HepG2 (cell line): Measurements from ENCODE around the gene BIRC3. TPM values are rescaled to one million over a fixed set of nuclear protein-coding genes. Genes with fewer than 3 reads are reported as not detected.

Experiments used
- CBX2 ChIP-seq, 2 experiments: fragments of 200-600 bp in 1 of 2; sonication (generic); formaldehyde crosslinking in 1 of 2; IDR thresholded peaks; 2 replicates each; pipeline versions ENCODE4 v1.7.0 to v1.8.1; 2018 to 2022; ENCODE audit warnings: low read depth in 2 of 2, low read length in 1 of 2, mild to moderate bottlenecking in 1 of 2, missing genetic modification reagents in 1 of 2
- DZIP1 ChIP-seq: sonication (generic); formaldehyde crosslinking; IDR thresholded peaks from 2 replicates; pipeline ENCODE4 v1.5.0; 2020; ENCODE audit warnings: mild to moderate bottlenecking, missing genetic modification reagents
- ELF4 ChIP-seq: sonication (generic); formaldehyde crosslinking; IDR thresholded peaks from 2 replicates; pipeline ENCODE4 v1.5.0; 2020; ENCODE audit warnings: missing genetic modification reagents, mild to moderate bottlenecking, moderate library complexity, borderline replicate concordance
- FOXP4 ChIP-seq: sonication (generic); formaldehyde crosslinking; IDR thresholded peaks from 2 replicates; pipeline ENCODE4 v1.4.0; 2020; ENCODE audit warnings: missing genetic modification reagents
- NCOA5 ChIP-seq: sonication (generic); formaldehyde crosslinking; IDR thresholded peaks from 2 replicates; pipeline ENCODE4 v1.4.0; 2020; ENCODE audit warnings: missing genetic modification reagents
- PAX8 ChIP-seq: sonication (generic); formaldehyde crosslinking; IDR thresholded peaks from 2 replicates; pipeline ENCODE4 v1.8.0; 2022; ENCODE audit warnings: mild to moderate bottlenecking, missing genetic modification reagents, borderline replicate concordance
- POLR2G ChIP-seq: fragments of 200-400 bp; formaldehyde crosslinking; IDR thresholded peaks from 2 replicates; pipeline ENCODE4 v1.6.1; 2018; ENCODE audit warnings: mild to moderate bottlenecking, low read depth, low read length, moderate library complexity
- SMAD3 ChIP-seq: sonication (generic); formaldehyde crosslinking; IDR thresholded peaks from 2 replicates; pipeline ENCODE4 v1.4.0; 2020; ENCODE audit warnings: missing genetic modification reagents
- ZBTB14 ChIP-seq: sonication (generic); formaldehyde crosslinking; IDR thresholded peaks from 2 replicates; pipeline ENCODE4 v1.4.0; 2020; ENCODE audit warnings: missing genetic modification reagents
- ZNF430 ChIP-seq: sonication (generic); formaldehyde crosslinking; IDR thresholded peaks from 2 replicates; pipeline ENCODE4 v1.9.0; 2021; ENCODE audit warnings: mild to moderate bottlenecking, missing genetic modification reagents
- ZNF503 ChIP-seq: sonication (generic); formaldehyde crosslinking; IDR thresholded peaks from 2 replicates; pipeline ENCODE4 v1.4.0; 2020; ENCODE audit warnings: missing genetic modification reagents
- ZNF616 ChIP-seq: sonication (generic); formaldehyde crosslinking; IDR thresholded peaks from 2 replicates; pipeline ENCODE4 v1.5.0; 2020; ENCODE audit warnings: low read depth, mild to moderate bottlenecking, missing genetic modification reagents
- ZNF672 ChIP-seq: sonication (generic); formaldehyde crosslinking; IDR thresholded peaks from 2 replicates; pipeline ENCODE4 v1.8.1; 2022; ENCODE audit warnings: missing genetic modification reagents
- ZNF761 ChIP-seq: sonication (generic); formaldehyde crosslinking; conservative IDR thresholded peaks from 2 replicates; pipeline ENCODE4 v1.4.0; 2020; ENCODE audit warnings: mild to moderate bottlenecking, missing genetic modification reagents
- polyA plus RNA-seq, 8 experiments: library from polyadenylated mRNA; depleted of rRNA in 3 of 8; stranded (reverse) in 7 of 8; unstranded in 1 of 8; fragments of >200 nt; fragmentation: Illumina TruSeq in 4 of 8; extraction: Trizol in 4 of 8; gene quantifications; 2 replicates each; pipeline versions ENCODE4 v1.2.1 to v1.2.3, GENCODE V29; 2011 to 2016; ENCODE audit warnings: low read depth in 4 of 8, missing spikeins in 1 of 8, mixed read lengths in 1 of 8; ENCODE audit not compliant: insufficient read depth in 1 of 8
- total RNA-seq, 5 experiments: library from RNA; depleted of rRNA; stranded (reverse); fragments of >200 nt; fragmentation: Illumina TruSeq; extraction: Trizol; gene quantifications; 2 replicates each; pipeline ENCODE4 v1.2.3, GENCODE V29; 2016; ENCODE audit warnings: low read depth in 1 of 5
- TF ChIP-seq, protein P1 (sequence below): sonication (generic); formaldehyde crosslinking; IDR thresholded peaks from 2 replicates; pipeline ENCODE4 v1.4.0; 2020; ENCODE audit warnings: missing genetic modification reagents, mild to moderate bottlenecking, borderline replicate concordance
- TF ChIP-seq, protein P2 (sequence below): IDR thresholded peaks from 2 replicates; pipeline ENCODE4 v1.6.1; 2016; ENCODE audit warnings: missing compliant biosample characterization, missing genetic modification reagents, borderline replicate concordance

BIRC3 gene
- total and polyA plus RNA-seq, 2 of the 13 experiments (the other 11 are each of a cell fraction or from before 2014, with no cell fraction given): 0.41 to 4.2 TPM

GRCh38 chr11:102317099-102317767, at the start of gene BIRC3 (continued):
- TF ChIP-seq POLR2G (peak; percentile 33; the same call in 1 of the 2 replicates), DZIP1 (CRISPR knock-in tag) (no peak; the same call in 1 of the 2 replicates), ELF4 (CRISPR knock-in tag) (no peak), PAX8 (CRISPR knock-in tag) (no peak), ZBTB14 (CRISPR knock-in tag) (peak; percentile 82), ZNF503 (CRISPR knock-in tag) (no peak), ZNF430 (CRISPR knock-in tag) (peak; percentile 77; the same call in 1 of the 2 replicates), ZNF761 (0 out of 2 replicates have a peak, but pooled peaks have one; percentile 56), FOXP4 (CRISPR knock-in tag) (no peak), CBX2 (IDR thresholded peaks at IDR 0.05; ENCODE audit: low read depth, low read length) (no peak), CBX2 (CRISPR knock-in tag; IDR thresholded peaks at IDR 0.05; ENCODE audit: low read depth) (0 out of 2 replicates have a peak, but pooled peaks have one; percentile 72), NCOA5 (no peak), ZNF616 (CRISPR knock-in tag) (no peak), ZNF672 (CRISPR knock-in tag) (no peak), SMAD3 (CRISPR knock-in tag) (no peak)
- TF ChIP-seq, protein P1, sequence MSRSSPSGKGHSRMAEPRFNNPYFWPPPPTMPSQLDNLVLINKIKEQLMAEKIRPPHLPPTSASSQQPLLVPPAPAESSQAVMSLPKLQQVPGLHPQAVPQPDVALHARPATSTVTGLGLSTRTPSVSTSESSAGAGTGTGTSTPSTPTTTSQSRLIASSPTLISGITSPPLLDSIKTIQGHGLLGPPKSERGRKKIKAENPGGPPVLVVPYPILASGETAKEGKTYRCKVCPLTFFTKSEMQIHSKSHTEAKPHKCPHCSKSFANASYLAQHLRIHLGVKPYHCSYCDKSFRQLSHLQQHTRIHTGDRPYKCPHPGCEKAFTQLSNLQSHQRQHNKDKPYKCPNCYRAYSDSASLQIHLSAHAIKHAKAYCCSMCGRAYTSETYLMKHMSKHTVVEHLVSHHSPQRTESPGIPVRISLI (CRISPR knock-in tag): no peak
- TF ChIP-seq, protein P2, sequence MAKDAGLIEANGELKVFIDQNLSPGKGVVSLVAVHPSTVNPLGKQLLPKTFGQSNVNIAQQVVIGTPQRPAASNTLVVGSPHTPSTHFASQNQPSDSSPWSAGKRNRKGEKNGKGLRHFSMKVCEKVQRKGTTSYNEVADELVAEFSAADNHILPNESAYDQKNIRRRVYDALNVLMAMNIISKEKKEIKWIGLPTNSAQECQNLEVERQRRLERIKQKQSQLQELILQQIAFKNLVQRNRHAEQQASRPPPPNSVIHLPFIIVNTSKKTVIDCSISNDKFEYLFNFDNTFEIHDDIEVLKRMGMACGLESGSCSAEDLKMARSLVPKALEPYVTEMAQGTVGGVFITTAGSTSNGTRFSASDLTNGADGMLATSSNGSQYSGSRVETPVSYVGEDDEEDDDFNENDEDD (CRISPR knock-in tag): peak; percentile 76
